GM18520 (cell line): Measurements from ENCODE around the gene AUH.
"Not testable (repeated sequence)": the region's sequence is repeated elsewhere in the genome, so short reads cannot be mapped to it uniquely, and the experiment has no call there.

Experiments
- ATAC-seq: cut with Tn5 transposase; IDR thresholded peaks from one replicate; pipeline ENCODE4 v1.9.1; 2021; ENCODE audit not compliant: unreplicated experiment

Gene AUH

GRCh38 chr9:91379426-91379825 lies 17.7 kb upstream of the AUH start:
- no peak for ATAC-seq

DNA sequence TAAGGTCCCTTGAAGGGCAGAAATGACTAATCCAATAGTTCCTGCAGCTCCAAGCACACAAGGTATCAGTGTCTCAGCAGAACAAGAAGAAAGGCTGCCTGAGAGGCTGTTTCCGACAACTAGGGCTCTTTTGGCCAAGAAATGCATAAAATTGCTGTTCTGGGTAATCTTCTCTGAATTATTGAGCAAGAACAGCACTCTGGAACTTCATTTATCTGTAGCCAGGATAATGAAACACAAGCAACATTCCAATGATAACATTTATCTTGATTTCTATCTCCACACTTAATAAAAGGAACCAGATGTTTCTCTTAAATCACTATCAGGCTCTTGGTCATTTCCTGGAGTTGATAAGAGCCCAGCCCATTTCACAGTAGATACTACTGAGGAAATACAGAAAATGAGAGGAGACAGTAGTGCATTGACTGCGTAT lies 17.0 kb upstream of the AUH start:
- no peak for ATAC-seq

GRCh38 chr9:91378054-91378453 lies 16.3 kb upstream of the AUH start:
- not testable (repeated sequence) for ATAC-seq

DNA sequence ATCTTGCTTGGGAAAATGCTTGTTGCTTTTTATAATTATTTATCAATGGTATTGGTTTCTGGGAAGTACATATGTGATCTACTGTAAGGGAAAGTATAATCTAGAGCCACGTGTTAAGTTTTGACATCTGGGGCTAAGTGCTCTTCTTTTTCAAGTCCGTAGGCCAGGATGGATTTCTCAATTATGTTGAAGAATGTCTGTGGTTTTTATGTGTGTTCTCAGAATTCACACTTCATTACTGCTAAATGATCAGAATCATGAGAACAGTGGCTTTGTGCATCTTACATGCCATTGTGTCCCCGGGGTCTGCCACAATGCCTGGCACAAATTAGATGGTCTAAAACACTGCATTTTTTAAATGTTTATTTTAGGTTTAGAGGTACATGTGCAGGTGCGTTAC lies 14.5 kb upstream of the AUH start:
- no peak for ATAC-seq

DNA sequence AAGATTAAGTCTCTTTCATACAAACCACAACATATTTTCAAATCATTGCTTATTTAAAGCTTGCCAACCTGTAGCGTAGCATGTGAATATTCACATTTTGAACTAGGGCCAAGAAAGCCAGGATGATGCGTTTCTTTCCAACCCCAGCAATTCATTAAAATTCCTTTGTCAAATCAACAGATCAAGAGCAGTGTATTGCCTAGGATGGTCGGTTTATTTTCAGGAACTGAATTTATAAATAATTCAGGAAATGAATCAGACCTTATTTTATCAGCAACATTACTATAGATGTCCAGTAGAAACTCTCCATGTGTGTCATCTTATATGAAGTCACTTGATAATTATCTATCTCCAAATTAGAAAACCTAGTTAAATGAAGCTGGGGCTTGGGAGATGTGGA lies 13.2 kb upstream of the AUH start:
- no peak for ATAC-seq

- ATAC-seq: no peak
Measured at GRCh38 chr9:91371894-91372293, 10.2 kb upstream of the AUH start.

DNA sequence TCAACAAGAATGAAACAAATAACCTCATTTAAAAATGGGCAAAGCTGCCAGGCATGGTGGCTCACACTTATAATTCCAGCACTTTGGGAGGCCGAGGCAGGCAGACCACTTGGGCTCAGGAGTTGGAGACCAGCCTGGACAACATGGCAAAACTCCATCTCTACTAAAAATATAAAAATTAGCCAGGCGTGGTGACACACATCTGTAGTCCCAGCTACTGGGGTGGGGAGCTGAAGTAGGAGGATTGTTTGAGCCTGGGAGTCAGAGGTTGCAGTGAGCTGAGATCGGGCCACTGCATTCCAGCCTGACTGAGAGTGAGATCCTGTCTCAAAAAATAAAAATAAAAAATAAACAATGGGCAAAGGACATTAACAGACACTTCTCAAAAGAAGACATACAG lies 8.3 kb upstream of the AUH start:
- ATAC-seq: not testable (repeated sequence)

- ATAC-seq: no peak
Measured at GRCh38 chr9:91364702-91365101, 3.0 kb upstream of the AUH start.

DNA sequence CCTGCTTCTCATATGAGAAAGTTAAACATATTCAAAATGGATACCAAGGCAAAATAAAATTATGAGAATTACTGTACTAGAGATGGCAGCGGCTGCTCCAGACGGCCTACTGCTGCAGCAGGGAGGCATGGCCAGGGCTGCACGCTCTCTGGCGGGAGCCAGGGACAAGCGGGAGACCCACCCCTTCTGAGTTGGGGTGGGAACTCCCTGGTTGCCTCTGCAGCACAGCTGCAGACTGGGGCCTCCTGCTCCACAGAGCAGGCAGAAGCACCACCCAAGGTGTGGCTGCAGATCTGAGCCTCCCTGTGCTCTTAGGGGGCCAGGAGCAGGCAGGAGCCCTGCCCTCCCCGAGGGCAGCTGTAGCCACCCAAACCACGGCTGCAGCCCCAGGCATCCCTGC lies 2.3 kb upstream of the AUH start:
- no peak for ATAC-seq

DNA sequence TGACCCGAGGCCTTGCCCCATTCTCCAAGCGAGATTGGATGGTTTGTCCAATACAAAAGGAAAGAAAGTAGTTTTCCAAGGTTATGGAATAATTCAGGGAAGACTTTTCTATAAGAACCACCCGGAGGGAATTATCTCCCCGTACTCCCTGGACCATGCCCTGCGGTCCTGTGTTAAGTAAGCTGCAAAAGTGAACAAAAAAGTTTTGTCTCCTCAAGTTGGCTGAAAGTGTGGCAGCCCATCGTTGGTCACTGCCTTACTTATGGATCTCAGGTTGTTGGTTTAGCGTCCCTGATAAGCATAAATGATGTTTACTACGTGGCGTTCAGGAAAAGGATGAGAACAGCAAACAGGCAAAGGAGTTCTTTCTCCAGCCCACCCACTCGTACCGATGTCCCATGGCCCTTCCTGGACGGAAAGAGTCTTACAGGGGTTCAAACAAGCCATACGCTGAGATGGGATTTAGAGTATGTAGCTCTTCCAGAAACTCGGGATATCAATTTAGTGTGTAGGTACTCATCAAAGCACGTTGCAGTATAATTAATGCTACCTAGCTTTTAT lies 413 bp upstream of the AUH start:
- no peak for ATAC-seq

- no peak for ATAC-seq
Measured at GRCh38 chr9:91360551-91361290, 997 bp downstream of the AUH start.

DNA sequence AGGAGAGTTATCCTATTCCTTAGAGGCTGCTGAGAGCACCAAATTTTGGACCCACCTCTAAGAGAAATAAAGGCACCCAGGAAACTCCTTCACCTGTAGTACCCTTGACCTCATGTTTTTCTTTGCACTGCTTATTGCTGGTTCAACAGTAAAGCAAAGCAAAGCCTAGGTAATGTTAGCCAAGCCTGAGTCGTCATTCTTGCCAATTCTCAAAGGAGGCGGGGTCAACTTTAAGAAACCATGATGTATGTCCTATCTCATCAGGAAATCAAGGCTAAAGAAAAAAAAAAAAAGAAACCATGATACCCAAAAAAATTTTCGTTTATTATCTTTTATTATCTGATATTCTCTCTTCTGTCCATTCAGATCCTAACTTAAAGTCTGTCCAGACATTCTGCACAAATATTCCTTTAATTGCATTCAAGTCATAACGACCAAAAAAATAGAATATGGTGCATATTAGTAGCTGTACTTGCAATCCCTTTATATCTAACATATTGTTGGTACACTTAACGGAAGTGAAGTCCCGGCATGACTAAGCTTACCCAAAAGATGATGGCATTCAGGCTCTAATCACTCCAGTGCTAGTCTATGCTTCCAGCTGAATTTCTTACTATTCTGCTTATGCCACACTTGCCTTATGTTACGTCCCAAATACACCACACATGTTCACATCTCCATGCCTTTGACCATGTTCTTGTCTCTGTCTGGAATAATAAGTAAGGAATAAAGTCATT lies 1.8 kb downstream of the AUH start:
- ATAC-seq: no peak

DNA sequence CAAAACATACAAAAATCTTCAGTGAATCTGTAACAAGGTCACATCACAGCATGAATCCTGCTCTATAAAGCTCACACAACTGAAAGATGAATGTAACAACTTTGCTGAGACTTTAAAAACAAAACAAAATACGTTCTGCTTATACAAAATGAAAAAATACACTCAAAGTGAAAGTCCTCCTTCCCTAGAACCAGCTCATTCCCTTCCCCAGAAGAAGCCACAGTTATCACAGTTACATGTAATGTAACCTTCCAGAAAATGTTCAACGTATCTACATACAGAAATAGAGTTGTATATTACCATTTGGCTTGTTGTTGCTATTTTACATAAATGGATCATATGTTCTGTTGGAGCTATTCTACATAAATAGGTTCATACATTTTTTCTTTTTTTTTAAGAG lies 2.6 kb downstream of the AUH start:
- ATAC-seq: no peak

DNA sequence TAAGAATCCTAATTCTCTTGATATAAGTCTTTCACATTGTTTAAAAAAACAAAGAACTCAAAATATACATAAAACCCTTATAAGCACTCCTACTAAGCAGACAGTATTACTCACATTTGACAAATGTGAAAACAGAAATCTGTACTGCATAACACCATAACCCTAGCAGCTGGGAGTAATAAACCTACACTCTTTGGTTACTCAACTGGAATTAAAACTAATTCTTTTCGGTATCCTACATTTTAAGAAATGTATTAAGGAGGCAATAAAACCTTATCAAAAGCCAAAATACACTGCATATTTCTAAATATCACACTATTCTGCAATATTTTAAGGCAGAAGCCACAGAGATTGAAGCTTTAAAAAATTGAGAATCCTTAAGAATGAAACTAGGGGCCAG lies 6.8 kb downstream of the AUH start:
- ATAC-seq: no peak

- no peak for ATAC-seq
Measured at GRCh38 chr9:91349115-91349555, 12.6 kb downstream of the AUH start.

DNA sequence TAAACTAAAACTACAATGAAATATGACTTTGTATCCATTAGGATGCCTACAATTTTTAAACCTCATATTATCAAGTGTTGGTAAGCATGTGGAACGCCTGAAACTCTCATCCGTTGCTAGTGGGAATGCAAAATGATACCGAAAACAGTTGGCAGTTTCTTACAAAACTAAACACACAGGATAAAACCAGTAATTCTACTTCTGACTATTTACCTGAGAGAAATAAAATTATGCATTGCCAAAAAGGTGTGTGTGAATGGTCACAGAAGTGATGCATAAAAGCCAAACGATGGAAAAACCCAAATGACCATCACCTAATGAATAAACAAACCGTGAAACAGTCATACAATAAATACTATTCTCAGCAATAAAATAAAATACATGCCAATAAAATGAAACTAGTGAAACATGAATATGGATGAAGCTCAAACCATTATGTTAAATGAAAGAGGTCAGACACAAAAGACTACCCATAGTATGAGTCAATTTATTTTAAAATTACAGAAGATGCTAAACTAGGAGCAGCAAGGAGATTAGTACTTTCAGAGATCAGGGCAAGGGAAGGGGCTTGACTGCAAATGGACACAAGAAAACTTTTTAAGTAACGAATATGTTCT lies 13.4 kb downstream of the AUH start:
- no peak for ATAC-seq

- no peak for ATAC-seq
Measured at GRCh38 chr9:91347377-91347776, 14.3 kb downstream of the AUH start.

DNA sequence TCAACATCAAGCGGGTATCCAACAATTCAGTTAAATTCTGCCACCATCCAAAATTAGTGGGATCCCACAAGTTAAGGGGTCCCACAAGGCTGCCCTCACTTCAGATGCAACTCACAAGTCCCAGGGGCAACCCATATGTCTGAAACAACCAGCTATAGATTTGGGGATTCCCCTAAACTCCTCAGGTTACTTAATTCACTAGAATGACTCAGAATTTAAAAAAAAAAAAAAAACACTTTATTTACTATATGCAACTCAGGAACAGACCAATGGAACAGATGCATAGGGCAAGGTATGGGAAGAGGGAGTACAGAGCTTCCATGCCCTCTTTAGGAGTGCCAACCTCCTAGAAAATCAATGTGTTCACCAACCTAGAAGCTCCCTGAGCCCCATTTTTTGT lies 15.1 kb downstream of the AUH start:
- no peak for ATAC-seq

DNA sequence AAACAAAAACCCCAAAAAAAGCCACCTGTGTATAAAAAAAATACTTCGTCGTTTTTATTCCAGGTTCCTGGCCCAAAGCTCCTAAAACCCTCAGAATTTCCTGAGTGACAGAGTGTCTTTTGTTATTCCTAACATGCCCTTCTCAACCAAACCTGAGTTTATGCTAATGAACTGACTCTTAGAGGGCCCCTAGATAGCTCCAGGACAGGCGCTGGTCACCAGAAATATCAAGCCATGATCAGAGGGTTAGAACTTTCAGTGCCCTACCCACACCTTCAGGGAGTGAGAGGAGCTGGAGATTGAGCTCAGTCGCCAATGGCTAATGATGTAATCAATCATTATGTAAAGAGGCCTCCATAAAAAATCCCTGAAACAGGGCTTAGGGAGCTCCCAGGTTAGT lies 15.7 kb downstream of the AUH start:
- ATAC-seq: no peak

GRCh38 chr9:91342575-91342974 lies 19.1 kb downstream of the AUH start:
- no peak for ATAC-seq

DNA sequence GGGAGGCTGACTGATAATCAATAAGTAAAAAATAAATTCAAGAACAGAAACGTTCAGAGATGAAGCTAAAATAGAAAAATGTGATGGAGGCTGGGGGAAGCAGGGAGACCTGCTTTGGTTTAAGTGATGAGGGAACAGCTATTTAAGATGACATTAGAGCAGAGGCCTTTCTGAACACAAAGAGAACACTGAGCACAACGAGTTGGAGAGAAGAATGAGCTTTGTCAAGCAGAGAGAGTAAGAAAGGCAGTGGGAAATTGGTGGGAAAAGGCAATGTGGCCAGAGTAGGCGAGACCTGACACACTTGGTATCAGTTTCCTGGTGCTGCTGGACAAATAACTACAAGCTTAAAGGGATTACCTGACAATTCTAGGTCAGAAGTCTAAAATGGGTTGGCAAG lies 20.0 kb downstream of the AUH start:
- no peak for ATAC-seq

- ATAC-seq: no peak
Measured at GRCh38 chr9:91341258-91341746, 20.4 kb downstream of the AUH start.
